DMS114 treated with DMSO at 0.1 percent for 48 hours (cell line): ENCODE measurements around the gene CAMK1.

Source experiments
- DNase-seq: peaks from one replicate; lab custom pipeline; 2025; ENCODE audit not compliant: unreplicated experiment; lab: John Stamatoyannopoulos, UW

CAMK1 gene

GRCh38 chr3:9793161-9793781, 23.5 kb upstream of the CAMK1 start:
- DNase-seq: no peak

GRCh38 chr3:9792405-9793160, 22.8 kb upstream of the CAMK1 start, which contains the start of the genes ARPC4 and TADA3:
Gene ARPC4 (plus strand): TSS chr3:9793082. CDS start chr3:9793122, 40 bp downstream.
Gene TADA3 (minus strand): TSS chr3:9792473. CDS start chr3:9791466, 1,007 bp downstream.
- DNase-seq: peak; percentile 93

GRCh38 chr3:9791790-9792404, 22.1 kb upstream of the CAMK1 start:
- no peak for DNase-seq

GRCh38 chr3:9791127-9791526, 21.4 kb upstream of the CAMK1 start:
- DNase-seq: no peak

GRCh38 chr3:9787714-9788113, 18.0 kb upstream of the CAMK1 start:
- no peak for DNase-seq

- no peak for DNase-seq
These were observed 17.3 kb upstream of the CAMK1 start for GRCh38 chr3:9786825-9787669.

- no peak for DNase-seq
These were observed 16.5 kb upstream of the CAMK1 start for GRCh38 chr3:9786209-9786739.

GRCh38 chr3:9785602-9786001, 15.9 kb upstream of the CAMK1 start:
- no peak for DNase-seq

- no peak for DNase-seq
These were observed 15.2 kb upstream of the CAMK1 start for GRCh38 chr3:9784965-9785364.

GRCh38 chr3:9783954-9784353, 14.2 kb upstream of the CAMK1 start:
- no peak for DNase-seq

- no peak for DNase-seq
These were observed 13.0 kb upstream of the CAMK1 start for GRCh38 chr3:9782770-9783169.

- DNase-seq: no peak
These were observed 12.3 kb upstream of the CAMK1 start for GRCh38 chr3:9781978-9782603.

- DNase-seq: no peak
These were observed 11.8 kb upstream of the CAMK1 start for GRCh38 chr3:9781551-9781950.

- DNase-seq: no peak
These were observed 11.2 kb upstream of the CAMK1 start for GRCh38 chr3:9780910-9781309.

- DNase-seq: no peak
These were observed 10.7 kb upstream of the CAMK1 start for GRCh38 chr3:9780458-9780812.

- DNase-seq: no peak
These were observed 10.1 kb upstream of the CAMK1 start for GRCh38 chr3:9779721-9780457.

- DNase-seq: no peak
These were observed 9.4 kb upstream of the CAMK1 start for GRCh38 chr3:9779075-9779593.

GRCh38 chr3:9778143-9779074, 8.7 kb upstream of the CAMK1 start:
- no peak for DNase-seq

GRCh38 chr3:9777694-9778021, 7.9 kb upstream of the CAMK1 start:
- DNase-seq: no peak
